ENCODE results near the gene WDR11.

WDR11 gene

GRCh38 chr10:120931999-120932398 is 80.8 kb downstream of the WDR11 start:
- no peak for DNase-seq
- H3K36me3 ChIP-seq (replicated peaks; ENCODE audit: insufficient read depth, low read length): no peaks in the 10 kb centered on the region
- H2AFZ ChIP-seq (ENCODE audit: low read length): no peak overlapping the region
- no peak overlapping the region for H3K27ac ChIP-seq (ENCODE audit: low read length)
- H4K20me1 ChIP-seq (ENCODE audit: insufficient read depth, low read length): no peaks in the 10 kb centered on the region
- no peaks in the 10 kb centered on the region for H3K9me2 ChIP-seq (replicated peaks; ENCODE audit: insufficient read depth, low read length)
- no peaks in the 10 kb centered on the region for H3F3A ChIP-seq (ENCODE audit: insufficient read depth, low read length)
- H3K79me2 ChIP-seq (ENCODE audit: low read length): no peaks in the 10 kb centered on the region
- no peaks in the 10 kb centered on the region for H3K9me3 ChIP-seq (replicated peaks; ENCODE audit: insufficient read depth, low read length)
- no peak overlapping the region for H3K4me3 ChIP-seq (ENCODE audit: low read length)
- no peaks in the 10 kb centered on the region for H3K4me1 ChIP-seq (ENCODE audit: low read length)
- no peak overlapping the region for H3K4me2 ChIP-seq (ENCODE audit: low read depth, low read length)
- TF ChIP-seq CTCF (IDR thresholded peaks at IDR 0.05; ENCODE audit: low read length): no peak
- TF ChIP-seq EZH2phosphoT487 (IDR thresholded peaks at IDR 0.05; ENCODE audit: low read length): no peak
- no peak for TF ChIP-seq EZH2 (optimal IDR thresholded peaks at IDR 0.05; ENCODE audit: low read depth, low read length)
- H3K27me3 ChIP-seq (replicated peaks; ENCODE audit: insufficient read depth, low read length): no peaks in the 10 kb centered on the region
- no peak overlapping the region for H3K9ac ChIP-seq (ENCODE audit: low read length)

GRCh38 chr10:120938822-120939221 is 87.7 kb downstream of the WDR11 start:
- no peak overlapping the region for H2AFZ ChIP-seq (ENCODE audit: low read length)
- no peak overlapping the region for H3K27ac ChIP-seq (ENCODE audit: low read length)
- H3K9me2 ChIP-seq (replicated peaks; ENCODE audit: insufficient read depth, low read length): no peaks in the 10 kb centered on the region
- no peaks in the 10 kb centered on the region for H3K36me3 ChIP-seq (replicated peaks; ENCODE audit: insufficient read depth, low read length)
- no peaks in the 10 kb centered on the region for H3K9me3 ChIP-seq (replicated peaks; ENCODE audit: insufficient read depth, low read length)
- no peaks in the 10 kb centered on the region for H4K20me1 ChIP-seq (ENCODE audit: insufficient read depth, low read length)
- no peaks in the 10 kb centered on the region for H3K4me1 ChIP-seq (ENCODE audit: low read length)
- H3F3A ChIP-seq (ENCODE audit: insufficient read depth, low read length): no peaks in the 10 kb centered on the region
- no peaks in the 10 kb centered on the region for H3K27me3 ChIP-seq (replicated peaks; ENCODE audit: insufficient read depth, low read length)
- TF ChIP-seq EZH2phosphoT487 (IDR thresholded peaks at IDR 0.05; ENCODE audit: low read length): no peak
- no peak for TF ChIP-seq EZH2 (optimal IDR thresholded peaks at IDR 0.05; ENCODE audit: low read depth, low read length)
- no peak for TF ChIP-seq CTCF (IDR thresholded peaks at IDR 0.05; ENCODE audit: low read length)
- DNase-seq: no peak
- no peak overlapping the region for H3K9ac ChIP-seq (ENCODE audit: low read length)
- H3K4me2 ChIP-seq (ENCODE audit: low read depth, low read length): no peak overlapping the region
- no peaks in the 10 kb centered on the region for H3K79me2 ChIP-seq (ENCODE audit: low read length)
- no peak overlapping the region for H3K4me3 ChIP-seq (ENCODE audit: low read length)

- Histone ChIP-seq H2AFZ (ENCODE audit: low read length) (no peak overlapping the region), H4K20me1 (ENCODE audit: insufficient read depth, low read length) (no peaks in the 10 kb centered on the region), H3F3A (ENCODE audit: insufficient read depth, low read length) (no peaks in the 10 kb centered on the region), H3K9me3 (replicated peaks; ENCODE audit: insufficient read depth, low read length) (no peaks in the 10 kb centered on the region), H3K4me1 (ENCODE audit: low read length) (no peaks in the 10 kb centered on the region), H3K4me2 (ENCODE audit: low read depth, low read length) (no peak overlapping the region), H3K79me2 (ENCODE audit: low read length) (no peaks in the 10 kb centered on the region), H3K27ac (ENCODE audit: low read length) (no peak overlapping the region), H3K4me3 (ENCODE audit: low read length) (no peak overlapping the region), H3K36me3 (replicated peaks; ENCODE audit: insufficient read depth, low read length) (no peaks in the 10 kb centered on the region), H3K9me2 (replicated peaks; ENCODE audit: insufficient read depth, low read length) (no peaks in the 10 kb centered on the region), H3K27me3 (replicated peaks; ENCODE audit: insufficient read depth, low read length) (no peaks in the 10 kb centered on the region), H3K9ac (ENCODE audit: low read length) (no peak overlapping the region)
- DNase-seq: no peak
- TF ChIP-seq EZH2 (optimal IDR thresholded peaks at IDR 0.05; ENCODE audit: low read depth, low read length): no peak
- no peak for TF ChIP-seq CTCF (IDR thresholded peaks at IDR 0.05; ENCODE audit: low read length)
Measured at GRCh38 chr10:120940299-120940900, 89.2 kb downstream of the WDR11 start.

Data from MM.1S (cell line).